HG03064 (cell line): ENCODE results near the gene LRRC4C.
"Not testable (repeated sequence)": the region's sequence is repeated elsewhere in the genome, so short reads cannot be mapped to it uniquely, and the experiment has no call there.

Source experiments
- ATAC-seq: cut with Tn5 transposase; IDR thresholded peaks from one replicate; pipeline ENCODE4 v1.9.1; 2021; ENCODE audit warnings: low read depth; ENCODE audit not compliant: unreplicated experiment

LRRC4C gene

GRCh38 chr11:40569947-40570531, 889.4 kb downstream of the LRRC4C start:
- no peak for ATAC-seq

DNA sequence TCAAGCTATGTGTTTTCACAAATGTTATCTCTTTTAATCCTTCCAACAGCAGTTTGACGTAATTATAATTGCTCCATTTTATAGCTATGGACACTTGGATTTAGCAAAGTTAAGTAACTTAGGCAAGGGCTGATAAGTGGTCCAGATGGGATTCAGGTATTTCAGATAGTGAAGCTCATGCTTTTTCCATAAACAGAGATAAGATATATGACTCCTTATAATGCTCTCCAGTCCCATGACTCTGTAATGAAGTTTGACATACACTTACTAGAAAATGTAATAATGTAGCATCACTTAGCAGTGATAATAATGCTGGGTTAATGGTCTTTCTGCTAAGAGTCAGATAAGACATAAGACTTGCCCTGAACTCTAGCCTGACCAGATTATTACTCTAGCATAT, 892.1 kb downstream of the LRRC4C start:
- no peak for ATAC-seq

DNA sequence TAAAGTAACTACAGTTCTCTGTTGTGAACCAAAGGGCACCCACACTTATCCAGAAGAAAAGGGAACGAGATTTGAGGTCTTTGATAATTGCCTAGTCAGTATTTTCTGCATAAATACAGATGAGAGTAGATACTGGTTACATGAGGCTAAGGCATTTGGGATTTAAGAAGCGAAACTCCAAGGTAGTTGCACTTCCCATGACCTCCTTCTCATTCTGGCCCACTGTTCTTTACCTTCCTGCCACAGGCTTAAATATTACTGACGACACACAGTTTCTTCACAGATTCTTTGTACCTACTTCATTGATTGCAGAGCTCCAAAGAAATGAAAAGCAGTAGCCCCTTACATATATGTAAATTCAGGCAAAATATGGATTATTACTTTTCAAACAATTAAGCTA, 915.3 kb downstream of the LRRC4C start:
- no peak for ATAC-seq

- no peak for ATAC-seq
These were observed 916.6 kb downstream of the LRRC4C start for GRCh38 chr11:40542821-40543220.

DNA sequence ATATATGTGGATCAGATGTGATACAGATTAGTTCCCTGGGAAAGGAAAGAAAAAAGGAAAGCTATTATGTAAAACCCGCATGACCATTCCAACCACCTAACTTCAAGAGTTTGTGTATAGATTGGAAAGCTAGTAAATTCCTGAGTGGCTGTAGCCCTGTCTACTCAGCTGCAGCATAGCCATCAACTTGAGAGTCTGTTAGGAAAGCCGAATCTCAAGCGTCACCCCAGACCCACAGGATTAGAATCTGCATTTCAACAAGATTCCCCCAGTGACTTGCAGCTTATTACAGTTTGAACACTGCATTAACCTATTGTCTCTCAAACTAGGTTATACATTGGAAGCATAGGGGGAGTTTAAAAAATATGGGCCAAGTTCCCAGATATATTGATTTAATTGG, 921.7 kb downstream of the LRRC4C start:
- no peak for ATAC-seq

GRCh38 chr11:40522080-40522479, 937.4 kb downstream of the LRRC4C start:
- not testable (repeated sequence) for ATAC-seq

GRCh38 chr11:40517122-40517521, 942.3 kb downstream of the LRRC4C start:
- ATAC-seq: no peak

DNA sequence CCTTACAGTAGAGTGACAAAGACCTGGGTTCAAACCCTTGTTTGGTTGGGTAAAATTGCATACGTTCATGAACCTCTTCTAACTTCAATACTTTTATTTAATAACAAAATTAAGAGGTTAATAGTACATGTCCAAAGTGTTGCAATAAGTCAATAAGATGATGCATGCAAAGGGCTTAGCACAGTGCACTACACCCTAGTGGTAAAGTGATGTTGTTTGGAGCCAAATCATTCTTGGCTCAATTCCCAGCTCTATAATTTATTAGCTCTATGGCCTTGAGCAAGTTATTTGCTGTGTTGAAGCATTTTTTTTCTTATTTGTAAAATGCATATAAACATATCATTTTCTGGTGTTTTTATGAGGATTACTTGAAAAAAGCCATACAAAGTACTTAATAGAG, 945.3 kb downstream of the LRRC4C start:
- no peak for ATAC-seq

DNA sequence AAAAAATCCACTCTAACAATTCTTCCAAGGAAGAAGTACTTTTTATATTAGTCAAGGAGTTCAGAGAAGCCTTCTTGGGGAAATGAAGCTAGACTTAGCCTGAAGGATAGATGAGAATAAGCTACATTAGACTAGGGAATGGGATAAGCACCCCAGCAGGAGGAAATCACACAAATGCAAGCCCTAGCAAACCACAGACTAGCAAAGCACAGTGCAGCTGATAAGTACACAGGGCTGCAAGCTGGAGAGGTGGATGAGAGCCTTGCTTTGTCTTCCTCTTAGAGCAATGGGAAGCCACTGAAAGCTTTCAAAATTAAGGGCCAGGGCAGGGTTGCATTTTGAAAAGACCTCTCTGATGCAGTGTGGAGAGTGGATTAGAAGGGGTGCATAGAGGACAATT, 946.2 kb downstream of the LRRC4C start:
- ATAC-seq: no peak

- ATAC-seq: no peak
These were observed 951.1 kb downstream of the LRRC4C start for GRCh38 chr11:40508303-40508702.

GRCh38 chr11:40506226-40506625, 953.2 kb downstream of the LRRC4C start:
- ATAC-seq: no peak

GRCh38 chr11:40491341-40491740, 968.1 kb downstream of the LRRC4C start:
- no peak for ATAC-seq

DNA sequence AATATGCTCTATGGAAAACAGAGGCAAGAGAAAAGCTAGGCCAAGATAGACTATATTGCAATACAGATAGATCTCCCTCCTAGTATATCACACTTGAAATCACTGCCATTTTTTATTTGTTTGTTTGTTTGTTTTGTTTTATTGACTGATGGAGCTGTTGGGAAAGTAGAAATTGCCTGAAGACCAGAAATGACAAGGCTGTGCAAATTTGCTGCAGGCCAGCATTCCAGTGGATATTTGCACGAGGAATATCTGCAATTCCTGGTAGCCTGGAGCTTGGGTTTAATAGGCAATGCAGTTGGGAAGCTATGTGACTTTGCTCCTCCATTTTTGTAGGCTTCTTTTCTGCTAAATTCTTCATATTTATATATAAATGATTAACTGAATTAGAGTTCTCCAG, 991.7 kb downstream of the LRRC4C start:
- no peak for ATAC-seq

DNA sequence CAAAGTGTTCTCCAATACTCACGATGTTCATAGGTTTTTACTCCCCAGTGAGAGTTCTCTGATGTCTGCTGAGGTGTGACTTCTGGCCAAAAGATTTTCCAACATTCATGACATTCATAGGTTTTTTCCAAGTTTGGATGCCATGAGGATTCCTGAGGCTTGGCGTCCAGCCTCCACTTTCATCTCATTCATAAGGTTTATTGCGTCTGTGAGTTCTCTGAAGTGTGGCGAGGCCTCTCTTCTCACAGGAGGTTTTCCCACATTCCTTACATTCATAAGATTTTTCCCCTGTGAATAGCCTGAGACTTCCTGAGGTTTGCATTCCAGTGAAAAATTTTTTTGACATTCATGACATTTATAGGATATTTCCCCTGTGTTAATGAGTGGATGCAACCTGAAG, 1014.1 kb downstream of the LRRC4C start:
- ATAC-seq: no peak

DNA sequence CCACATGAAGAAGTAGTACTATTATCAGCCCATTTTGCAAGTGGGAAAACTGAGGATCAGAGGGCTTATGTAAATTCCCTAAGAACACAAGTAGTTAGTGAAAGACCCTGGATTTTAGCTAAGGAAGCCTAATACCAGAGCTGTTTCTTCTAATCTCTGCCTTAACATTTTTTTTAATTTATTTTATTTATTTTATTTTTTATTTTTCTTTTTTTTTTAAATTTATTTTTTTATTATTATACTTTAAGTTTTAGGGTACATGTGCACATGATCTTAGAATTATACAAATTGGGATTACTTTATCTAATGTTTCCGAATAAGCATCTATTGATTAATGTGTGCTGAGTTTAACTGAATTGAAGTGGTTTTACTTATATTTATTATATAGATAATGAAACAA, 1015.3 kb downstream of the LRRC4C start:
- no peak for ATAC-seq

DNA sequence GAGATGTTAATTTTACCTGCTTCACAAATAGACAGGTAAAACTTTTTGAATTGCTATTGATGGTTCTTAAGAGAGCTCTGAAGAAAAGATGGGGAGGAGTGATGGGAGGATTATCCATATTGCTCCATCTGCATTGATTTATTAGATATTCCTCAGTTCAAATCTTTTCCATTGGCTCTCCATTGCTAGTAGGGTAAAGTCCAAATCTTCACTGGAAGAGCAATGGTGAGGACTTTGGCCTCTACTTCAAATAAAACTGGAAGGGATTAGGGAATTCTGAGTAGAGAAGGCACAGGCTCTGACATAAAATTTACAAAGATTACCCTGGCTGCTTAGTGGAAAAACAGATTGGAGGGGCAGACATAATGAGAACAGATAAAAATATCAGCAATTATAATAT, 1024.1 kb downstream of the LRRC4C start:
- no peak for ATAC-seq

- ATAC-seq: no peak
These were observed 1024.5 kb downstream of the LRRC4C start for GRCh38 chr11:40434926-40435325.

DNA sequence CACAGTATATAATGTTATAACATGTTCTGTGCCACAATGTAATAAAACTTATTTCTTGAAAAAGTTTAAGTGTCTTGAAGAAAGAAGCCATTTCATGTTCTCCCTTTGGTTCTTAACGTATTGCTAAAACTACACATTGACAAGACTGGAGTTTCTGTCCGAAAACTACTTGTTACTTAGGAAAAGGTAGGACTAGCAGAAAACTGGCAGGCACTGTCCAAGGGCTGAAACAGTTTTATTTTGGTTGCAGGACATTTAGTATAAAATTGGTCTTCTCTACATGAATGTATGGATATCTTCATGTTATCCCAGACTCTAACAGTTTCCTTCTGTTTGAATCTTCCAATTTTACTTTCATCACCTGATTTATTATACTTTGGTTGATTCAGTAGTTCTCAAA, 1027.1 kb downstream of the LRRC4C start:
- no peak for ATAC-seq

DNA sequence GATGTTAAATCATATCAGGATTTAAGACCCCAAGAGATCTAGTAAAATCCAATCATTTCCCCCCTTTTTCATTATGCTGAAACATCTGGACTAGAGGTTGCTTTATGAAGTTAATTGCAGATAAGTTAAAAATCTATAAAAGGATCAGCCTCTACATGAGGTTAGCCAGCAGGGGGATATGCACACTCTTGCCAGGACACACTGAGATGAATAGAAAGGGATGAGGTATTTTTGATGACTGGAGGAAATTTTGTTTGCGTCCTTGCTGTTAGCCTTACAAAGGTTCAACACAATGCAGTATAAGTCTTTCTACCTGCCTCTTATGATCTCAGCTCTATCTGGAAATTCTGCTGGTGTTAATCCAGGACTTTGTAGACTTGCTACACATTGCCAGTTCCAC, 1034.3 kb downstream of the LRRC4C start:
- no peak for ATAC-seq

DNA sequence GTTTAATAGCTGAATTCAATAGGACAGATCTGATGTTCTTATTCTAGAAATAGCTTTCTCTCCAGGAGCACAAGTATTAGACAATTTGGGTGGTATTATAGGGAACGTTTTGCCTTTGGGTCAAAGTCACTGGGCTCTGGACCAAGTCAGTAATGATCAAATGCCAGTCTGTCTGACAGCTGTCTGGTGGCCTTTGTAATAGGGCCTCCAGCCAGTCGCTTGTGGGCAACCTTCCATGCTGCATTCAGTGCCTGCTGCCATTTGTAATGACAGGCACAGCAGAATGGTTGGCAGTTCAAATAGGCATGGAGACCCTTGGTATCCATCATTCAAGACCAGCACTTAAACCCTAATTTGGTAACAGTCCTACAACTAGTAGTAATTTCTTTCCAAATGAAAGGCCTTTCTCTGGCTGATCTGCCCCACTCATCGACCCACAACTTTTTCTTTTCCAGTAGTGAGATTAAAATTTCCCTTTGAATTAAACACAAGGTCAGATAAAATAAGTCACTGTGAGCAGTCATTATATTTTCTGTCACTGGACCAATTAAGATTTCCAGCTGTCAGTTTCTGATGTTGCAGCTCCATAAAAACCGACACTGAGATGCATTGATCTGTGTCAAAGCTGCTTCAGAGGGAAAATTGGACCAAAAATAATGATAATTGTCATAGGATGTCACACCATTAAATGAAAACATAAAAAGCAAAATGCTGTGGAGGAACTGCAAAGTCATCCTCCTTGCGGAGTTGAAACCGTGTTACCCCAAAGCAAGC, 1038.1 kb downstream of the LRRC4C start:
- ATAC-seq: no peak

DNA sequence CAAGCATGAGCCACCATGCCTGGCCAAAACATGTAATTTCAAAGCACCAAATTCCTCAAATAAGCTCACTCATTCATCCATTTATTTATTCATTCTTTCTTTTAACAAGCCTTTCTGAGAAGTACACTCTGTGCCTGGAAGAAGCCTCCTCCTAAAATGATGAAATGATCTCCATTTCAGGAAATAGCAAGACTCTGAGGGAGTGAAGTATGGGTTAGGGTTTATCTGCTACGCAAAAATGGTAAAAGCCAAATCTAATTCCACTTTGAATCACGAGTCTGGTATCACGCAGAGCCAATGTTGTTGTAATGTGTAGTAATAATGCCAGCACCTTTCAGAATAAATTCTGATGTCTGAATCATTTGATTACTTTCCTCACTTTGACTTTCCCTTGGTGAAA, 1041.8 kb downstream of the LRRC4C start:
- ATAC-seq: no peak

DNA sequence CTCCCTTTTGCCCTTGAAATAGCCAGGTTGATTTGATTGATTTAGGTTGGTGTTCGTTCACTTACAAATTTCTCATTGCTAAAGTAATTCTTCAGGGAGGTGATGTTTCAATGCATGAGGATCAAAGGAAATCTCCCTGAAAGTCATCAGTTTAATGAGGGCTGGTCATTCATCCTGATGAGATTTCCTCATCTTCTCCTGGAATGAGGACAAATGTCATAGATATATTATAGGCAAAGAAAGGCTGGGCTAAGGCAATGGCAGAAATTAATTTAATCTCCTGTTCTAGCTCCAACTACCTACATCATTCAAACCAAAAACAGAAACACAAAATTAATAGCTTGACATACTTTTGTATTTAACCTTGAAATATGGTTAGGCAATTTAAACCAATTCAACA, 1052.1 kb downstream of the LRRC4C start:
- ATAC-seq: no peak
